Renal cortex interstitium (tissue), 11 donors: ENCODE results near the gene AHI1. TPM values are rescaled to one million over a fixed set of nuclear protein-coding genes. Genes with fewer than 3 reads are reported as not detected.

Experiments
- DNase-seq, 11 donors: peaks; one replicate each; pipeline ENCODE4 v3.0.0-alpha.2; 2013; ENCODE audit warnings: low read depth in 9 of 11, low spot score in 4 of 11; ENCODE audit errors: extremely low read depth in 1 of 11
- polyA plus RNA-seq, 3 donors: library from polyadenylated mRNA; unstranded; fragments of 120-200 nt; gene quantifications; one replicate each; pipeline ENCODE4 v1.2.1, GENCODE V29; 2013; ENCODE audit not compliant: insufficient read length in 3 of 3

AHI1 gene
- polyA plus RNA-seq, 3 donors: 48.3 to 95.6 (median 49.4) TPM

- DNase-seq: no peak
Measured at GRCh38 chr6:135320721-135321621, 176.6 kb downstream of the AHI1 start.

DNA sequence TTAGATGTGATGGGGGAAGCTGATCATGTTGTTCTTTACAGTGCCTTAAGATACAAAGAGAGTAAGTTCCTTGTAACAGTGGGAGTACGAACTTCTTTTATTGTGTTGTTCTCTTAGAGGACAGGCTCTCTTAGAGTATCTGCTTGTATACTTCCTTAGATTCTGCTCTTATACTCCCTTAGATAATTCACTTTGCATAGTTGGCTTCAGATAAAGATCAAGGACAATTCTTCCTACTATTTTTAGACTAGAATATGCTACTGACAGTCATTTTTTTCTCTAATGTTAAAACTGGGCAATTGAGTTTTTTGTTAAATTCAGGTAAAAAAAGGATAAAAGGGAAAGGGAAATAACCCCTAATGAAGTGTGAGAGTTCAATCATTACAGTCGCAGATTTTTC is 177.7 kb downstream of the AHI1 start:
- DNase-seq: no peak

- DNase-seq: no peak
Measured at GRCh38 chr6:135318738-135319469, 178.6 kb downstream of the AHI1 start.

DNA sequence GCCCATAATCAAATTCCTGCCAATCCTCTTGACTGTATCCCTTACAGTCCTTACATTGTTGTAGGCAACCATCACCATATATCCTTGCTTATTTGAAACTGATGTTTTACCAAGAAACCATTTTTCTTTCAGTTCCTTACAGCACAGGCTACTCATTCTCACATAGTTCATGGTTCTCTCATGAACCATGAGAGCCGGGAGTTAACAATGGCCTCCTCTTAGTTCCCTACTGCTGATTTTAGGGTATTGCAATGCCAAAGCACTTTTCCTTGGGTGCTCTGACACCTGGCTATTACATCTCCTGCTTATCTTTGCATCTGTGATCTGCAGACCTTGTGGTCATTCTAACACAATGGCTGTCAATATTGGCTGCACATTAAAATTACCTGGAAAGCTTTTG is 183.0 kb downstream of the AHI1 start:
- no peak for DNase-seq

DNA sequence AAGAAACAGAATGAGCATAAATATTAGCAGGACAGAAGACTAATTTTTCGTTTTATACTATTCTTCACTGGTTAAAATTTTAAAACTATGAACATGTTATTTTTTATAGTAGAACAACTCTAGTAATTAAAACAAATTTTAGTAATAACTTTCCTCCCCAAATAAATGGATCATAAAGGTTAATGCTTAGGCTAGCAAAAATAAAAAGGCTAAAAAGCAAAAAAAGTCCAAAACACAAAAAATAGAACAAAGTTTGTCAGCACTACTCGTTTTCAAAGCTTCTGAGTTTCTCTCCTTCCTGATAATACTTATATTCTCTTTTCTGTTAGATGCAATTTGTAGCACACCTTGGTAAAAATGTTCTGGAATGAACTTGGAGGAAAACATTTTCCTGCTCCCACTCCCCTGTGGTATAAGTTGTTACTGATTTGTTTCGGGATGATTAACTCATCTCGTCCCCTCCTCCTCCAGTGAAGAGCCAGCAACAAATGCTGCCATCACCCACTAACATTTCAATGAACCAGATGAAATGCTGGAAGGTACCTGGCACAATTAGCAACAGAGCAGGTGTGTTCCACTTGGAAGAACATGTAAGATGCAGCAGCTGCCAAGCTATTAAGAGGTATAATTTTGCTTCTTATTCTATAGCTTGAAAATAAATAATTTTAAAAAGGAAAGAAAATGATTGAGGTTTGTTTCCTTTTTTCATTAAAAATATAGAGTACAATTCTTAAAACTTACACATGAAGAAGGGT is 185.9 kb downstream of the AHI1 start:
- no peak for DNase-seq

DNA sequence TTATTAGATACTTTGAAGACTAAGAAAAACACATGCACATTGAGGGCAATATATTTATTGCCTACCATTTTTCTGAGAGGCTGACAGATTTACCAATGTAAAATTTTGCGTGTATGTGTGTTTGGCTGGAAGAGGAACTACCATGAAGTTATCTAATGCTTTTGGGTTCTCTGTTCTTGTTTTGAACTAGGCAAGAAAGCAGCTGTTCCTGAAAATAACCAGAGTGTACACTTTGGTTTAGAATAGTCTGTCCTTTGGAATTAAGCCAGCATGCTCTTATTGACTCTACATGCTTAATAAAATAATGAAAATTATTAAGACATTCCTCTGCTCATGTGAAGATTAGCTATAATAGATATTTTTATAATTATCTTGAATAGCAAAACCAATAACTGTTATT is 187.2 kb downstream of the AHI1 start:
- no peak for DNase-seq

- no peak for DNase-seq
Measured at GRCh38 chr6:135306740-135307420, 190.7 kb downstream of the AHI1 start.

DNA sequence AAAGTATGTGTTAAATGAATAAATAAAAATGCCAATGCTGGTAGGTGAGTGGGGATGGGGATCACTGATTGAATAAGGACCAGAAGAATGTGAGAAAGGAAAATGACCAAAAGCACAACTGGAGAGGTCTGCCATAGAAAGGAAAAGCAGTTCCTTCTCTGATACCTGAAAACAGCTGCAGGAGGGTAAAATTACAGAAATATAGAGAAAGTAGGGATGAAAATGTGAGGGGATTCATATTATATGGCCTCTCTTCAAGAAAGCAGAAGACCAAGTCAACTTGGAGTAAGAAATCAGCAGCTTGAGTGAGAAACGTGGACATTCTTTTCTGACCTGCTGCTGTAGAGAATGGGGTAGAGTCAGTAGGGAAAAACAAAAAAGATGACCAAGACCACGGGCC is 191.4 kb downstream of the AHI1 start:
- no peak for DNase-seq

GRCh38 chr6:135305684-135306083 is 191.9 kb downstream of the AHI1 start:
- DNase-seq: no peak

- no peak for DNase-seq
Measured at GRCh38 chr6:135304883-135305282, 192.7 kb downstream of the AHI1 start.

GRCh38 chr6:135301304-135301703 is 196.2 kb downstream of the AHI1 start:
- no peak for DNase-seq

GRCh38 chr6:135300576-135300975 is 197.0 kb downstream of the AHI1 start:
- DNase-seq: no peak

- DNase-seq: no peak
Measured at GRCh38 chr6:135299256-135299655, 198.3 kb downstream of the AHI1 start.

DNA sequence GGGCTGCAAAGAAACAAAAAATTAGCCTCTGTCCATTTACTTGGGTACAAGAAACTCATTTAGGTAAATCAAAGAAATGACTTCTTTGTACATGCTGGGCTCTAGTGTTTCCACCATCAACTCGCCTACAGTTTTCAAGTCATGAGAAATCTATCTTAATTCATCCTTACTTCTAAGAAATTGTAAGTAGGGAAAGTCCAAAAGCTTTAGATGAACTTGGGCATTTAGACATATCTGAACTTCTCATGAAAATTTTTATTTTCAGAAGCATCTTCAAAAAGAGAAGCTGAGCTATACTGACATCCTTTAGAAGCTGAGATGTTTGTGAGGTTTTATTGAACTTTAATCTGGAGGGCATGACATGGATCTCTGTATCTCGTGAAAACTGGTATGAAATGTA is 199.1 kb downstream of the AHI1 start:
- DNase-seq: no peak

DNA sequence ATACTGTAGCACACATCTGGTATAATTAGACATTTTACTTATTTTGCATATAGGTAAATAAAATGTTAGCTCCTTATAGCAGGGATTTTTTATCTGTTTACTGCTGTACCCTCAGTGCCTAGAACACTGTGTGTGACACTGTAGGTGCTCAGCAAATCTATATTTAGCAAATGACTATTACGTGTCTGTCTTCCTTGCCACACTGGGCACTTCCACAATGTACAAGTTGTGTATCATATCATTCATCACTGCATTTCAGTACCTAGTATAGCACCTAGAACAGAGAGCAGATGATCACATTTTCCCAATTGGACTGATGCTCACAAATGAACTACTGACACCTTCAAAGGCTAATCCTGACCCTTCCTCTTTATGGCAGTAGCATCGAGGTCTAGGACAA is 200.8 kb downstream of the AHI1 start:
- DNase-seq: no peak

DNA sequence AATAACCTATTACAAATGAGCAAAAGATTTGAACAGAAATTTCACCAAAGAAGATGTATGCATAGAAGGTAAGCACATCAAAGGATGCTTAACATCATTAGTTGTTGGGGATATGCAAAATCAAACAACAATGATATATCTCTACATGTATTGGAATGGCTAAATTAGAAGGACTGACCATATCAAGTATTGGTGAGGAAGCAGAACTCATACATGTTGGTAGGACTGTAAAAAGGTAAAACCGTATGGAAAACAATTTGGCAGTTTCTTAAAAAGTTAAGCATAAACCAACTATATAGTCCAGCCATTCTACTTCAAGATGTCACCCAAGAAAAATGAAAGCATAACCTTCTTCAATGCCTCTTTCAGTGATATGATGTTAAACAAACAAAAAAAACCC is 202.5 kb downstream of the AHI1 start:
- no peak for DNase-seq

DNA sequence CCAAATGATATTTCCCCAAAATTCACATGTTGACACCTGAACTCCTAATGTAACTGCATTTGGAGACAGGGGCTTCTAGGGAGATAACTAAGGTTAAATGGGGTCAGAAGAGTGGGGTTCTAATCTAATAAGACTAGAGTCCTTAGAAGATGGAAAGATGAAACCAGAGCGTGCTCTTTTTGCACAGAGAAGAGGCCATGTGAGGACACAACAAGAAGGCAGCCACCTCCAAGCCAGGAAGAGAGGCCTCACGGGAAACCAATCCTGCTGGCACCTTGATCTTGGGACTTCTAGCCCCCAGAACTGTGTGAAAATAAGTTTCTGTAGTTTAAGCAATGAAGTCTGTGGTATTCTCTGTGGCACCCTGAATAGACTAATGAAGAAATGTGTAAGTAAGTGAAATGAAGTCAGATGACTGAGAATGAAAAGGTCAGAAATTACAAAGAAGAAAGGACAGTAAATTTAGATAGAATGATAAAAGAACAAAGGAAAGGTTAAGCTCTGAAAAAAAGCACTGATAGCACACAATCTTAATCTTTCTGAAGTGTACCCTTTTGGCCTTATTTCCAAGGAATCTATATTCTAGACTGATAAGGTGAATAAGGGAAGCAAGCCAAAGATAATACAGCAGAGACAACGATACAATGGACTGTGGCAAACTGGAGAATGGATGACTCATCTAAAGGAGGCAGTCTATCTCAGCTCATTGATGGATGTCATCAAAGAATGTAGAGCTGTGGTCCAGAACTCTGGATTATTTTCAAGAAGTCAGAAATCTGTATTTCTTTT is 206.1 kb downstream of the AHI1 start:
- no peak for DNase-seq

- DNase-seq: no peak
Measured at GRCh38 chr6:135289816-135290215, 207.7 kb downstream of the AHI1 start.
